Heart right ventricle (tissue), 16 donors: ENCODE data around the gene SESN3. TPM values are rescaled to one million over a fixed set of nuclear protein-coding genes. Genes with fewer than 3 reads are reported as not detected.
A peak's percentile ranks its signal among the peaks of the same experiment; 100 is the strongest.

Experiments
- ATAC-seq, 8 donors: fragments of 200-7000 bp; cut with Tn5 transposase; one replicate each; pipeline ENCODE4 v1.9.1; 2020; ENCODE audit warnings: mild to moderate bottlenecking in 8 of 8, moderate library complexity in 8 of 8, moderate number of reproducible peaks in 1 of 8
- DNase-seq, 2 donors: peaks; one replicate each; pipeline ENCODE4 v3.0.0-alpha.2; 2020
- H3K27ac ChIP-seq, 10 donors: fragments of 200-600 bp; sonication (generic) in 2 of 10; one replicate each; pipeline versions ENCODE4 v1.5.0 to v1.8.0; 2020 to 2022; ENCODE audit warnings: mild to moderate bottlenecking in 3 of 10
- H3K27me3 ChIP-seq, 7 donors: fragments of 200-600 bp; one replicate each; pipeline ENCODE4 v1.8.0; 2021 to 2022; ENCODE audit warnings: mild to moderate bottlenecking in 2 of 7
- H3K36me3 ChIP-seq, 9 donors: fragments of 200-600 bp; sonication (generic) in 1 of 9; one replicate each; pipeline versions ENCODE4 v1.5.0 to v1.8.0; 2020 to 2022; ENCODE audit warnings: mild to moderate bottlenecking in 2 of 9
- H3K4me1 ChIP-seq, 9 donors: fragments of 200-600 bp; sonication (generic) in 1 of 9; one replicate each; pipeline versions ENCODE4 v1.5.0 to v1.8.0; 2020 to 2022; ENCODE audit warnings: mild to moderate bottlenecking in 4 of 9
- H3K4me3 ChIP-seq, 10 donors: fragments of 200-600 bp; sonication (generic) in 2 of 10; one replicate each; pipeline versions ENCODE4 v1.5.0 to v1.8.0; 2020 to 2022; ENCODE audit warnings: mild to moderate bottlenecking in 7 of 10, moderate library complexity in 2 of 10
- H3K9me3 ChIP-seq, 11 donors: fragments of 200-600 bp in 10 of 11; sonication (generic) in 2 of 11; one replicate each; pipeline versions ENCODE4 v1.5.0 to v1.8.0; 2013 to 2022; ENCODE audit warnings: mild to moderate bottlenecking in 2 of 11, control low read depth in 1 of 11, moderate library complexity in 1 of 11
- CTCF ChIP-seq, 9 donors: fragments of 200-600 bp; sonication (generic) in 2 of 9; IDR thresholded peaks; one replicate each; pipeline versions ENCODE4 v1.5.0 to v1.8.0; 2021 to 2022; ENCODE audit warnings: antibody characterized with exemption in 9 of 9, mild to moderate bottlenecking in 5 of 9, moderate library complexity in 1 of 9
- WGBS, 2 donors: extraction: QIAGEN DNeasy Blood & Tissue Kit; methylation state at CpG; one replicate each; pipeline ENCODE4 v1.1.7; 2013; ENCODE audit warnings: inconsistent platforms in 1 of 2; 5-methylcytosine and 5-hydroxymethylcytosine counted together
- intact Hi-C, 10 donors: fragments of 100-400 bp; cut with DNase I; formaldehyde crosslinking; loops; one replicate each; pipeline versions ENCODE4 v1.11.1 to v1.14.2; 2022
- polyA plus RNA-seq, 2 donors: library from polyadenylated mRNA; stranded (reverse); fragments of 200-250 nt; gene quantifications; one replicate each; pipeline ENCODE4 v1.2.3, GENCODE V29; 2013
- total RNA-seq, 10 donors: library from RNA; stranded (reverse); fragmentation: NEBNext Ultra II Directional in 3 of 10; extraction: Animal tissue kit (Norgen Biotek cat#: 25700) in 3 of 10; gene quantifications; one replicate each; pipeline versions ENCODE4 v1.2.1 to v1.2.4, GENCODE V29; 2021 to 2023
- donor health status: Arrhythmogenic right ventricular cardiomyopathy.
- donor health status: ischemic (EF 13 %, LVEDD 7.1; RV severe dilation, severe dysfunction).
- donor health status: healthy with polysubstance abuse.
- donor health status: DM: no; HTN: yes; CAD: no.
- donor health status: DM: no; HTN: no; CAD: no.
- donor health status: ischemic (EF 25% LVEDD 6.9; RV normal size, moderate dysfunction).
- donor health status: ischemic (EF 25% LVEDD 5.7; RV mildly dilated, moderate dysfunction).
- donor health status: healthy.
- donor health status: DM: yes; HTN: yes; CAD: no.
- donor health status: Ischemic cardiomyopathy.
- donor health status: ischemic (EF 35%, LVEDD 5.7; RV mildly dilated, moderate dysfunction).
- donor health status: nonischemic (EF 11% LVEDD 7.7; RV severe dilation, severe dysfunction).
- donor health status: DM: yes; HTN: yes; CAD: no.
- donor health status: PGD.
- donor health status: ischemic (EF 29% LVEDD 5.4; RV normal size, mild dysfunction).
- donor health status: nonischemic (EF 23%, LVEDD 6.1; RV moderate dilation, normal function).

SESN3 gene
- total and polyA plus RNA-seq, 12 donors = 0.65 to 15.4 (median 9.0) TPM

DNA sequence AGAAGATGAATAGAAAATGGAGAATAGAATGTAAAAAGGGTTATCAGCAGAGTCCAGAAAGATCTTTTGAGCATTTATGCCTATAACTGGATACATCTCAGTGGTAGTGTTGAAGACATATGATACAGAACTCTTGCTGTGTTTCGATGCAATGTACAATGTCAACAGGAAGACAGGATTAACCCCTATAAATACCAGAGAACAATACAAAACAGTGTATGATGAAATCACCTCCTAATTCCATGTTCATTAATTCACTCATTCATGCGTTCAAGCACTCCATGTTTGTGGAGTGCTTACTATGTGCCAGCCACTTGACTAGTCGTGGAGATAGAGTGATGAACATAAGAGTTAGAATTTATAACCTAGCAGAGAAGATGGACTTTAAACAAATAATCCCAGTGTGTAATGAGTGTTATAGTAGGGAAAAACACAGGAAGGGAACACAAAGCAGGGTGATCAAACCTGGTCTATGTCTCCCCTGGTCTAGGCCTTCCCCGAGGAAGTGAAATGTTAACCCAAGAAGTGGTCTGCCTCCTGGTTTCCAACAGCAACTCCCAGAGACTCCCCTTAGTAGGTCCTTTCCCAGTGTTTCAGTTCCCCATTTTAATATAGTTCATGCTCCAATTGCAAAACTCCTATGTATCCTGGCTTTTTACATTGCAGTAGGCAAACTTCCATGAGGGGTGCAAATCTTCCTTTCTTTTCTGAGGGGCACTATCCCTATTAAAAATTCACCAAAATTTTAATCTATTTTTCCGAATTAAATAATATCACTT is 9.1 kb upstream of the SESN3 start:
- H3K27me3 ChIP-seq = no peaks in the 10 kb centered on the region
- no peak for DNase-seq
- intact Hi-C loops = loop anchor here in 8 of 10 donors (10.0 kb wide), 4 partner anchors 75 to 525 kb away; no protein-coding TSS in a partner anchor
- no peak for ATAC-seq
- H3K4me3 ChIP-seq = no peak overlapping the region
- WGBS, 2 donors = 84 to 85% methylated on average over 5 of the region's 5 CpGs
- no peaks in the 10 kb centered on the region for H3K9me3 ChIP-seq
- TF ChIP-seq CTCF (IDR thresholded peaks at IDR 0.05) = no peak
- H3K4me1 ChIP-seq = peaks cover 0 to 24% (median 0%) of the 10 kb centered on the region in 9 donors
- no peak overlapping the region for H3K27ac ChIP-seq
- no peaks in the 10 kb centered on the region for H3K36me3 ChIP-seq

DNA sequence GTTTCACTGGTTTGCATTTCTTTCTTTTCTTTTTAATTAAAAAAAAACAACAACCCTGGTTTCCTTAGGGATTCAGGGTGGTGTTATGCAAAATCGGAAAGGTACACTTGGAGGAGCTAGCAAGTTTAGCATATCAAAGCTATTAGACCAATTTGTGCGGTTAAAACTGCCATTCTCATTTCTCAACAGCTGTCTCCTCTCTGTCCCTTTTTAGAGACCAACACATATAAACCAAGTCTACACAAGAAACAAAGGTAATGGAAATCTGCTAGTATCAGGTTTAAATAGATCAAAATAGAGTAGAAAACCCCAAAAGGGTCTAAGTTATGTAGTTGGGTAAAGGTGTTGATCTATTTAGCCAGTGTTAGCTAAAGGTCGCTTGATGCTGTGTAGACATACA is 1.7 kb upstream of the SESN3 start:
- WGBS, 2 donors = 58 to 60% methylated on average over 3 of the region's 3 CpGs
- no peak for TF ChIP-seq CTCF (IDR thresholded peaks at IDR 0.05)
- Histone ChIP-seq H3K27ac (peak overlapping the region; percentile 68 to 90 (median 87)), H3K4me1 (peaks cover 0 to 37% (median 21%) of the 10 kb centered on the region in 9 donors), H3K27me3 (no peaks in the 10 kb centered on the region), H3K4me3 (peak overlapping the region in 9 of 10 donors; percentile 44 to 94 (median 85)), H3K9me3 (no peaks in the 10 kb centered on the region), H3K36me3 (no peaks in the 10 kb centered on the region)
- no peak for DNase-seq
- intact Hi-C loops = loop anchor here in 9 of 10 donors (2.0 to 10.0 kb wide), 9 partner anchors 20 to 532 kb away; partner anchors contain the start of gene SRSF8 (in 1 of the 9)
- no peak for ATAC-seq

DNA sequence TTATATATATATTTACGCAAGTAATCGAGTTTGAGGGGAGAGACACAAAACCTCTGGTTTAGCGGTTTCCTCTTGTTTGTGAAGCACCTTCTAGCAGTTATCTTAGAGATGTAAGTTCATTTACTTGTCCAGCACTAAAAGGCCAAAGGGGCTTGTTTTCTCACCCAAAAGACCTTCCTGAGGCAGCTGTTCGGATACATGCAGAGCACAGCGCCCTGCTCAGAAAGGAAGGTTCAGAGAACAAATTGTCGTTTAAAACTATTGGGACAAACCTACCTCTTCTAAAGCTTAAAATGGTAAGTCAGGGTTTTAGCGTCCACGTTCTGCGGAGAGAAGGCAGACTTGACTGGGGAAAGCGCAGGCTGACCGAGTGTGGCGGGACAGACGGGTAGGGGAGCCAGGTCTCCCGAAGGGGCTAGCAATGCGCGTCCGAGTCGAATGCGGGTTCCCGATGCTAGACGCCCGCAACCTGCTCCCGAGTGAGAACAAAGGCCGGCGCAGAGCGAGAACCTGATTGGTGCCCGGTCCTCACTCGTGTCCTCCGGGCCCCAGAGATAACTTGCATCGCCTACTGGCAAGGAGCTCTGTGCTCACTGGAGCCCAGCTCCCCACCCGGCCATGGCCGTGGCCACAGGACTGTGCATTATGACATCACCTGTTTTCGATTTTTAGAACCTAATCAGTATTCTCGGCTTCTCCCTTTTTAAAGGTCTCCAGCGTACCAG is 1.0 kb upstream of the SESN3 start:
- Histone ChIP-seq H3K4me3 (peak overlapping the region; percentile 23 to 94 (median 84)), H3K27me3 (no peaks in the 10 kb centered on the region), H3K27ac (peak overlapping the region; percentile 68 to 90 (median 87)), H3K4me1 (peaks cover 0 to 37% (median 21%) of the 10 kb centered on the region in 9 donors), H3K9me3 (no peaks in the 10 kb centered on the region), H3K36me3 (no peaks in the 10 kb centered on the region)
- no peak for TF ChIP-seq CTCF (IDR thresholded peaks at IDR 0.05)
- peak; percentile 5 to 63 (median 36) for ATAC-seq
- WGBS, 2 donors = 2 to 4% methylated on average over 35 of the region's 35 CpGs
- intact Hi-C loops = loop anchor here in 9 of 10 donors (1.0 to 10.0 kb wide), 12 partner anchors 21 to 533 kb away; partner anchors contain the start of gene SRSF8 (in 1 of the 9)
- peak; percentile 66 to 67 for DNase-seq

- peak in 5 of 8 donors; percentile 0 to 48 (median 23) for ATAC-seq
- Histone ChIP-seq H3K4me1 (peaks cover 0 to 37% (median 21%) of the 10 kb centered on the region in 9 donors), H3K27ac (peak overlapping the region; percentile 14 to 90 (median 82)), H3K4me3 (peak overlapping the region; percentile 63 to 94 (median 84)), H3K9me3 (no peaks in the 10 kb centered on the region), H3K36me3 (no peaks in the 10 kb centered on the region), H3K27me3 (no peaks in the 10 kb centered on the region)
- WGBS, 2 donors = 0% methylated on average over 37 to 40 of the region's 40 CpGs
- intact Hi-C loops = loop anchor here in 9 of 10 donors (1.0 to 10.0 kb wide), 11 partner anchors 24 to 534 kb away; partner anchors contain the start of gene SRSF8 (in 1 of the 9)
- no peak for TF ChIP-seq CTCF (IDR thresholded peaks at IDR 0.05)
- DNase-seq = no peak
These were observed 234 bp downstream of the SESN3 start for GRCh38 chr11:95230810-95231126.
